K562 (cell line): ENCODE measurements around the gene CALHM3. TPM values are rescaled to one million over a fixed set of nuclear protein-coding genes. Genes with fewer than 3 reads are reported as not detected.

Experiments
- ARID1B ChIP-seq: fragments of 450-650 bp; IDR thresholded peaks from 2 replicates; pipeline ENCODE4 v1.6.1; 2016; ENCODE audit warnings: antibody characterized with exemption, mild to moderate bottlenecking, inconsistent platforms
- BHLHE40 ChIP-seq: IDR thresholded peaks from 2 replicates; pipeline ENCODE4 v1.6.1; 2011; ENCODE audit warnings: low read length, improper control_type of control experiment
- FOSL1 ChIP-seq: fragments of 200-800 bp; sonication (Bioruptor generic); conservative IDR thresholded peaks from 2 replicates; pipeline ENCODE4 v1.6.1; 2016; ENCODE audit warnings: missing genetic modification characterization, missing compliant biosample characterization
- NCOA6 ChIP-seq: fragments of 450-650 bp; IDR thresholded peaks from 2 replicates; pipeline ENCODE4 v1.6.1; 2017; ENCODE audit warnings: mild to moderate bottlenecking
- ZNF318 ChIP-seq, 2 experiments: fragments of 450-650 bp; IDR thresholded peaks; 2 replicates each; pipeline ENCODE4 v1.6.1; 2016; ENCODE audit warnings: mild to moderate bottlenecking in 2 of 2, borderline replicate concordance in 1 of 2, low read depth in 1 of 2, moderate library complexity in 1 of 2
- polyA plus RNA-seq, 8 experiments: library from polyadenylated mRNA; depleted of rRNA in 4 of 8; stranded (reverse) in 5 of 8; unstranded in 3 of 8; fragments of >200 nt; fragmentation: Nextera tagmentation in 2 of 8; fragmentation: Illumina TruSeq in 1 of 8; extraction: Ambion mirVana in 2 of 8; extraction: Trizol in 1 of 8; gene quantifications; 2 replicates each; pipeline versions ENCODE4 v1.2.1 to v1.2.3, GENCODE V29; 2011 to 2014; ENCODE audit warnings: inconsistent platforms in 1 of 8, missing spikeins in 1 of 8
- total RNA-seq, 7 experiments: library from RNA; depleted of rRNA in 6 of 7; stranded (reverse); fragments of >200 nt in 6 of 7; fragmentation: Illumina TruSeq in 2 of 7; extraction: Trizol in 2 of 7; gene quantifications; 2 replicates each; pipeline versions ENCODE4 v1.2.1 to v1.2.3, GENCODE V29; 2011 to 2021; ENCODE audit warnings: low replicate concordance in 1 of 7
- TF ChIP-seq, protein P1 (sequence below): sonication (generic); formaldehyde crosslinking; IDR thresholded peaks from 2 replicates; pipeline ENCODE4 v1.9.0; 2022; ENCODE audit warnings: mild to moderate bottlenecking, missing genetic modification reagents

CALHM3 gene
- total and polyA plus RNA-seq, 9 of the 15 experiments (the other 6 are each of a cell fraction or from before 2014, with no cell fraction given) = not detected

- TF ChIP-seq ARID1B (0 out of 2 replicates have a peak, but pooled peaks have one; percentile 10), NCOA6 (no peak), FOSL1 (tag) (peak; percentile 54), ZNF318 (IDR thresholded peaks at IDR 0.05; ENCODE audit: borderline replicate concordance in 1 of 2, low read depth in 1 of 2) (no peak), BHLHE40 (peak; percentile 26; the same call in 1 of the 2 replicates)
- TF ChIP-seq, protein P1, sequence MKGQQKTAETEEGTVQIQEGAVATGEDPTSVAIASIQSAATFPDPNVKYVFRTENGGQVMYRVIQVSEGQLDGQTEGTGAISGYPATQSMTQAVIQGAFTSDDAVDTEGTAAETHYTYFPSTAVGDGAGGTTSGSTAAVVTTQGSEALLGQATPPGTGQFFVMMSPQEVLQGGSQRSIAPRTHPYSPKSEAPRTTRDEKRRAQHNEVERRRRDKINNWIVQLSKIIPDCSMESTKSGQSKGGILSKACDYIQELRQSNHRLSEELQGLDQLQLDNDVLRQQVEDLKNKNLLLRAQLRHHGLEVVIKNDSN (CRISPR knock-in tag) = peak; percentile 55
Measured at GRCh38 chr10:103491729-103492364, 12.8 kb upstream of the CALHM3 start (continued).
